Measurements from ENCODE around the gene HIPK1. TPM values are rescaled to one million over a fixed set of nuclear protein-coding genes. Genes with fewer than 3 reads are reported as not detected.
A peak's percentile ranks its signal among the peaks of the same experiment; 100 is the strongest.

The HIPK1 gene
- total and polyA plus RNA-seq, 3 donors from 2014 or later: 102 to 128 (median 116) TPM

DNA sequence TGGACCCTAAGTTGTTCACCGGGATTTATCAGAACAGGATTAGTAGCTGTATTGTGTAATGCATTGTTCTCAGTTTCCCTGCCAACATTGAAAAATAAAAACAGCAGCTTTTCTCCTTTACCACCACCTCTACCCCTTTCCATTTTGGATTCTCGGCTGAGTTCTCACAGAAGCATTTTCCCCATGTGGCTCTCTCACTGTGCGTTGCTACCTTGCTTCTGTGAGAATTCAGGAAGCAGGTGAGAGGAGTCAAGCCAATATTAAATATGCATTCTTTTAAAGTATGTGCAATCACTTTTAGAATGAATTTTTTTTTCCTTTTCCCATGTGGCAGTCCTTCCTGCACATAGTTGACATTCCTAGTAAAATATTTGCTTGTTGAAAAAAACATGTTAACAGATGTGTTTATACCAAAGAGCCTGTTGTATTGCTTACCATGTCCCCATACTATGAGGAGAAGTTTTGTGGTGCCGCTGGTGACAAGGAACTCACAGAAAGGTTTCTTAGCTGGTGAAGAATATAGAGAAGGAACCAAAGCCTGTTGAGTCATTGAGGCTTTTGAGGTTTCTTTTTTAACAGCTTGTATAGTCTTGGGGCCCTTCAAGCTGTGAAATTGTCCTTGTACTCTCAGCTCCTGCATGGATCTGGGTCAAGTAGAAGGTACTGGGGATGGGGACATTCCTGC lies 46.2 kb downstream of the HIPK1 start:
- no peaks in the 10 kb centered on the region for H3K36me3 ChIP-seq (ENCODE audit: low read depth, missing control alignments)
- no peaks in the 10 kb centered on the region for H3K27me3 ChIP-seq
- no peak overlapping the region for H3K4me3 ChIP-seq
- 70 to 77% methylated on average over 4 of the region's 4 CpGs for WGBS, 2 donors
- intact Hi-C loops (cut with DNase I; ENCODE audit: low total_unique reads): loop anchor here (5.0 kb wide), 1 partner anchor 307 kb away; no protein-coding TSS in a partner anchor
- H3K4me1 ChIP-seq: peaks cover 15% of the 10 kb centered on the region
- no peak overlapping the region for H3K27ac ChIP-seq
- no peak for TF ChIP-seq CTCF (IDR thresholded peaks at IDR 0.05)
- TF ChIP-seq POLR2A (IDR thresholded peaks at IDR 0.05): no peak
- DNase-seq: no peak
- H3K9me3 ChIP-seq: no peaks in the 10 kb centered on the region

GRCh38 chr1:113976609-113977278 lies 47.6 kb downstream of the HIPK1 start:
- intact Hi-C loops (cut with DNase I; ENCODE audit: low total_unique reads): loop anchor here (5.0 kb wide), 1 partner anchor 306 kb away; no protein-coding TSS in a partner anchor
- no peak overlapping the region for H3K27ac ChIP-seq
- H3K27me3 ChIP-seq: no peaks in the 10 kb centered on the region
- 48 to 53% methylated on average over 4 of the region's 4 CpGs for WGBS, 2 donors
- H3K36me3 ChIP-seq (ENCODE audit: low read depth, missing control alignments): no peaks in the 10 kb centered on the region
- peak; percentile 23 for DNase-seq
- H3K9me3 ChIP-seq: no peaks in the 10 kb centered on the region
- H3K4me1 ChIP-seq: peaks cover 15% of the 10 kb centered on the region
- TF ChIP-seq POLR2A (IDR thresholded peaks at IDR 0.05) (no peak), CTCF (IDR thresholded peaks at IDR 0.05) (peak; percentile 33 to 55 (median 44))
- no peak overlapping the region for H3K4me3 ChIP-seq

DNA sequence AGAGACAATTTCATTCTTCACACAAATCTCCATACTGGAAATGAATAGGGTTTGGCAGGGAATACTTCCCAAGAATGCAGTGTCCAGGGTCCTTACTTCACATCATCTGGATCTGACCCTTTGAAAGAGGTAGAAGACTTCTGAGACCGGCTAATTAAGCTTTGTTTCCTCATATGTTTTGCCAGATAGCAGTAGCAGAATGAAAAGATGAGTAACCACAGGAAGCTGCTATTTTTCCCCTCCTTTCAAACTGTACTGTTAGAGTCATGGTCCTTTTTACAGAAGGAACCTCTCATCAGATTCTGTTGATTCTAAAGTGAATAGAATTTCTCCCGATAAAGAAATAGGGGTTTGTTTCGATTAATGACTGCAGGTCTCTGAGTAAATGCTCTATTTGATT lies 48.8 kb downstream of the HIPK1 start:
- Histone ChIP-seq H3K27me3 (no peaks in the 10 kb centered on the region), H3K4me1 (peaks cover 23% of the 10 kb centered on the region), H3K4me3 (no peak overlapping the region), H3K36me3 (ENCODE audit: low read depth, missing control alignments) (no peaks in the 10 kb centered on the region), H3K27ac (no peak overlapping the region), H3K9me3 (no peaks in the 10 kb centered on the region)
- TF ChIP-seq CTCF (IDR thresholded peaks at IDR 0.05): no peak
- TF ChIP-seq POLR2A (IDR thresholded peaks at IDR 0.05): no peak
- intact Hi-C loops (cut with DNase I; ENCODE audit: low total_unique reads): loop anchor here (5.0 kb wide), 1 partner anchor 304 kb away; no protein-coding TSS in a partner anchor
- no peak for DNase-seq
- WGBS, 2 donors: 77 to 82% methylated on average over 3 of the region's 3 CpGs

GRCh38 chr1:113978863-113979702 lies 50.0 kb downstream of the HIPK1 start, which contains the start of gene OLFML3:
TSS of gene OLFML3 (plus strand) at chr1:113979474. CDS start at chr1:113979517, 43 bp downstream.
- Histone ChIP-seq H3K36me3 (ENCODE audit: low read depth, missing control alignments) (no peaks in the 10 kb centered on the region), H3K27me3 (no peaks in the 10 kb centered on the region), H3K4me1 (peaks cover 29% of the 10 kb centered on the region), H3K4me3 (no peak within 1 kb of the TSS), H3K27ac (peak within 1 kb of the TSS in 1 of 2 donors; percentile 57), H3K9me3 (no peaks in the 10 kb centered on the region)
- TF ChIP-seq CTCF (IDR thresholded peaks at IDR 0.05) (peak; percentile 52 to 78 (median 62)), POLR2A (IDR thresholded peaks at IDR 0.05) (no peak)
- 29 to 44% methylated on average over 12 to 13 of the region's 13 CpGs for WGBS, 2 donors
- peak; percentile 94 for DNase-seq
- intact Hi-C loops (cut with DNase I; ENCODE audit: low total_unique reads): loop anchor here (5.0 kb wide), 1 partner anchor 303 kb away; no protein-coding TSS in a partner anchor

Data from testis (tissue), 3 donors.